HFFc6 (cell line): ENCODE results near the gene USP6NL. TPM values are rescaled to one million over a fixed set of nuclear protein-coding genes. Genes with fewer than 3 reads are reported as not detected.
A peak's percentile ranks its signal among the peaks of the same experiment; 100 is the strongest.

Source experiments
- DNase-seq: peaks from one replicate; pipeline ENCODE4 v3.0.0-alpha.2; 2018
- H3K27ac Mint-ChIP-seq: 2 replicates; pipeline ENCODE4 v1.8.0; 2020; ENCODE audit warnings: mild to moderate bottlenecking, mixed read lengths
- H3K27me3 Mint-ChIP-seq: 2 replicates; pipeline ENCODE4 v1.8.0; 2021; ENCODE audit warnings: mild to moderate bottlenecking, moderate library complexity, mixed read lengths; ENCODE audit not compliant: insufficient read depth
- H3K36me3 Mint-ChIP-seq: 2 replicates; pipeline ENCODE4 v1.8.0; 2021; ENCODE audit warnings: low read depth, mixed read lengths
- H3K4me1 Mint-ChIP-seq: 2 replicates; pipeline ENCODE4 v1.8.0; 2020; ENCODE audit warnings: low read depth, mixed read lengths
- H3K4me3 Mint-ChIP-seq: 2 replicates; pipeline ENCODE4 v1.8.0; 2020; ENCODE audit warnings: mild to moderate bottlenecking, moderate library complexity, mixed read lengths
- H3K9me3 Mint-ChIP-seq: 2 replicates; pipeline ENCODE4 v1.8.0; 2020; ENCODE audit warnings: mild to moderate bottlenecking, mixed read lengths
- CTCF ChIP-seq: fragments of 200-600 bp; sonication (generic); IDR thresholded peaks from 2 replicates; pipeline ENCODE4 v1.5.0; 2021; ENCODE audit warnings: antibody characterized with exemption, mild to moderate bottlenecking
- total RNA-seq, 6 experiments: library from RNA; stranded (reverse); fragmentation: NEBNext Ultra II Directional; extraction: Animal tissue kit (Norgen Biotek cat#: 25700); gene quantifications; 2 replicates in 1 of 6; 3 replicates in 5 of 6; pipeline ENCODE4 v1.2.3, GENCODE V29; 2021

The USP6NL gene
- total RNA-seq, 6 experiments from 2014 or later: 9.8 to 13.3 (median 11.8) TPM

DNA sequence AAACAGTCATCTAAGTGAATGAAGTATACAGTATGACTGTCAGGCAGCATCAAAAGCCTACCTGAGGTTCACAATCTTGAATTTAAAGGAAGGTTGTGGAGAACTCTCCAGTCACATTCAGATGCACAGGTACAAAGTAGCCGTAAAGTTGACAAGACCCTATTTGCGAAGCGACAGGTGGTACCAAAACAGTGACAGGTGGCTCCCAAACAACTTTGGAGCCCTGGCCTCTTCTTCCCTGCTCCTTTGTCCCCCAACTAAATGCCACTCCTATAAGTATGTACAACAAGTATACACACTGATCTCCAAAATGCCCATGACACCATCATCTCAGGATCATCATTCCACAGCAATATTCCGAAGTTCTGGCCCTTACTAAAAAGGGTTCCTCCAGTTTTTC, 53.5 kb downstream of the USP6NL start:
- Mint-ChIP-seq H3K36me3 (peaks cover 16% of the 10 kb centered on the region), H3K27me3 (no peaks in the 10 kb centered on the region), H3K4me3 (no peak overlapping the region), H3K4me1 (peaks cover 22% of the 10 kb centered on the region), H3K27ac (no peak overlapping the region), H3K9me3 (peaks cover 7% of the 10 kb centered on the region)
- no peak for DNase-seq
- TF ChIP-seq CTCF: no peak

DNA sequence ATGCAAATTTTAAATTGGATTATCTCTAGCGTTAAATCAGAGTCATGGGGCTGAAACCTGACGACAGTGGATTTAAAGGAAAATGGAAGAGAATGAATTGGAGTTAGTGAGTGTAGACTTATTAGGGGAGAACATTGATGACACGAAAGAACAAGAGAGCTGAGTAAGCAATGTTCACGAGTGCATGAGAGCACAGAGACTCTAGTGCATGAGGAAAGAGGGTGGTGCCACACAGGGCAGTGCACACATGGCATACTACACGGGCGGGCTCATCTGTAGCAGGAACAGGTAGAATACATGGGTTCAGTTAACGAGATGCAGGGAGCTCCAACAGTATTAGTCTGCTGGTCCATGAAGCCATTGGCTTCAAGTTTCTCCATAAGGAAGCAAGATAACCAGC, 53.9 kb downstream of the USP6NL start:
- H3K27ac Mint-ChIP-seq: no peak overlapping the region
- H3K36me3 Mint-ChIP-seq: peaks cover 16% of the 10 kb centered on the region
- H3K4me3 Mint-ChIP-seq: no peak overlapping the region
- peaks cover 7% of the 10 kb centered on the region for H3K9me3 Mint-ChIP-seq
- no peaks in the 10 kb centered on the region for H3K27me3 Mint-ChIP-seq
- TF ChIP-seq CTCF: no peak
- peaks cover 26% of the 10 kb centered on the region for H3K4me1 Mint-ChIP-seq
- DNase-seq: no peak

- Mint-ChIP-seq H3K36me3 (peaks cover 16% of the 10 kb centered on the region), H3K27ac (no peak overlapping the region), H3K27me3 (no peaks in the 10 kb centered on the region), H3K9me3 (peaks cover 7% of the 10 kb centered on the region), H3K4me1 (peaks cover 42% of the 10 kb centered on the region), H3K4me3 (no peak overlapping the region)
- TF ChIP-seq CTCF: no peak
- DNase-seq: no peak
These were observed 55.9 kb downstream of the USP6NL start for GRCh38 chr10:11555556-11555955.

GRCh38 chr10:11553773-11554381, 57.6 kb downstream of the USP6NL start:
- Mint-ChIP-seq H3K36me3 (peaks cover 16% of the 10 kb centered on the region), H3K27me3 (no peaks in the 10 kb centered on the region), H3K4me3 (no peak overlapping the region), H3K9me3 (peaks cover 7% of the 10 kb centered on the region), H3K4me1 (peaks cover 42% of the 10 kb centered on the region), H3K27ac (no peak overlapping the region)
- DNase-seq: no peak
- TF ChIP-seq CTCF: no peak

DNA sequence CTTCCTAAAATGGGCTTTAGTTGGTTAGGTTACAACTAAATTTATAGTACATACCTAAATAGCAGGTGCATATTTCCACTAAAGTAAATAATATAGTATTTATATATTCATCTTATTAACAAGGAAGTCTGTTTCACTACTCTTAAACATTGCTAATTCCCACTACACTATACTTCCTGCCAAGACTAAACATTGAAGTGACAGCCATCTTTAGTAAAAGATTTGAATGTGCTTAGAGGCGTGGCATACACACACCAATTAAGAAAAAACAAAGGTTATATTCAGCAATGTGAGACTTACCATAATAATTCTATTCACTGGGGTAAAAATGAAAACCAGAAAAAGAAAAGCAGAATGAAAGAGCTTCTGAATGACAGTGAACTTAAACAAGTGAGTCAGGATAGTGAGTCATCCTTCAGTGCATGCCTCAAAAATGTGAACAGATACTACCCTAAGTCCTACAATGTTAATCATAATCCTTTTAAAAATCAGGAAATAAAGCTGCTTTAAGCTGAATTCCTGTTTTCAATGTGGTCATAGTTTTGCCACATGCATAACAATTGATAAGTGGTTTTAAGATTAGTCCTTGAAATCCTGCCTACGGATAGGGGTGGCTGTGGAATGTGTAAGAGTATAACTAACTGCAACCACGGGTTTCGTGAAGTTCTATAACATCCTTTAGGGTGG, 59.4 kb downstream of the USP6NL start:
- Mint-ChIP-seq H3K27ac (peak overlapping the region; percentile 95), H3K9me3 (peaks cover 7% of the 10 kb centered on the region), H3K27me3 (no peaks in the 10 kb centered on the region; the same call in 1 of the 2 replicates), H3K4me3 (peak overlapping the region; percentile 85), H3K36me3 (peaks cover 16% of the 10 kb centered on the region), H3K4me1 (peaks cover 51% of the 10 kb centered on the region)
- no peak for TF ChIP-seq CTCF
- DNase-seq: peak; percentile 87
